ENCODE results near the gene CPED1. TPM values are rescaled to one million over a fixed set of nuclear protein-coding genes. Genes with fewer than 3 reads are reported as not detected.
"Not testable (repeated sequence)": the region's sequence is repeated elsewhere in the genome, so short reads cannot be mapped to it uniquely, and the experiment has no call there.

The CPED1 gene
- total RNA-seq, 1 donor from 2014 or later: 58.6 TPM

DNA sequence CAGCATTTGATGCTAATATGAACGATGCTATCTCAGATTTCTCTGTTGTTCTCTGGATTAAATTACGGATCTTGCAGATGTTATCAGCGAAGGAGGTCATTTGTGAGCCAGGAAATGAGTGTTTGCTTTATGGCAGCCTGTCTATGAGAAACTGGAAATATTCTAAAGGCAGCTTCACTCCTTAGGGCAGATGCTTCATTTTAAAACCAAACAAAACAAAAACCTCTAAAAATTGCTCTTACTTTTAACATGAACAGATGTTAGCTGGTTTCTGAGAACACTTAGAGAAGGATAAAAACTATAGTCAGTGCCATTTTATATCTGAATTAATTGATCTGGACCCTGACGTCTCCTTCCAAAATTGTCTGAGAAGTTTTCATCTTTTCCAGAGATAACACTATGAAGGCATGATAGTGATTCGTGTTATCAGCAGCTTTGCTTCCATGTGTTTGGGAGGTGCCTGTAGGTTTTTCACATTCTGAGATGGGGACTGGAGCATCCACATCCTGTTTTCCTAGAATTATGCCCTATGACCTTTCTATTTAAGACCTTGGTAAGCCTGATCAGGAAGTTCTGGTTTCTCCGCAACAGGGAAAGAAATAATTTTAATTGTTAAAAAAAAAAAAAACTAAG lies 53.1 kb downstream of the CPED1 start:
- DNase-seq (ENCODE audit: low spot score): no peak

DNA sequence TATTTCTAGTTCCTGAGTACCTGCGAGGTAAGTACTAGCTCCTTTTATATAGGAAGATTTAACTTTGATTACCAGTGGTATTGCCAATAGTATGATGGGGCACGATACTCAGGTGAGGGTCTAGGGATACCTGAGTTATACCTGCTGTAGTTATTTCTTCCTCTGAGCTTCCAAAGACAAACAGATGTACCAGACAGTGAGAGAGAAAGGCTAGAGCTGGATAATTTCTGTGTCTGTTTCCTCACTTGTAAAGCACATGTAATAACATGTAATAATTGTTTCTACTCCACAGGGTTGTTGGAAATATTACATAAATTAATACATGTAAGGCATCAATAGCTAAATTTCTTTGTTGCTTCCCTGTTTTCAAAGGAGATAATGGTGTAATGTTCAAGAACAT lies 53.7 kb downstream of the CPED1 start:
- DNase-seq (ENCODE audit: low spot score): no peak

DNA sequence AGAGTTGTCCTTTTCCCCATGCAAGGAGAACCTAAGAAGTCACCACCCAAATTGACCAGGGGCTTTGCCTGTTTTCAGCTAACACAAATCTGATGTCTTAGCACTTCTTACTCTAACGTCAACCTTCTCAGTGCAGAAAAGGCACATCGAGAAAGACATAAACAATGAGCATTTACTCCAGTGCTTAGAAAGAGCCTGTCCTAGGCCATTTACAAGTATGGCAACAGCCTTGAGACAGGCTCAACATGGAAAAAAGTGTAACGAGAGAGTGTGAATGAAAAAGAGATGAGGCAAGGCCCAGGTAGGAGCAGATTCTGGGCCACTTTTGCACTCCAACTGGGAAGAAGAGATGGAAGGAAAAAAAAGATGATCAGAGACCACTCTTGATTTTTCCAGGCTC lies 54.4 kb downstream of the CPED1 start:
- no peak for DNase-seq (ENCODE audit: low spot score)

DNA sequence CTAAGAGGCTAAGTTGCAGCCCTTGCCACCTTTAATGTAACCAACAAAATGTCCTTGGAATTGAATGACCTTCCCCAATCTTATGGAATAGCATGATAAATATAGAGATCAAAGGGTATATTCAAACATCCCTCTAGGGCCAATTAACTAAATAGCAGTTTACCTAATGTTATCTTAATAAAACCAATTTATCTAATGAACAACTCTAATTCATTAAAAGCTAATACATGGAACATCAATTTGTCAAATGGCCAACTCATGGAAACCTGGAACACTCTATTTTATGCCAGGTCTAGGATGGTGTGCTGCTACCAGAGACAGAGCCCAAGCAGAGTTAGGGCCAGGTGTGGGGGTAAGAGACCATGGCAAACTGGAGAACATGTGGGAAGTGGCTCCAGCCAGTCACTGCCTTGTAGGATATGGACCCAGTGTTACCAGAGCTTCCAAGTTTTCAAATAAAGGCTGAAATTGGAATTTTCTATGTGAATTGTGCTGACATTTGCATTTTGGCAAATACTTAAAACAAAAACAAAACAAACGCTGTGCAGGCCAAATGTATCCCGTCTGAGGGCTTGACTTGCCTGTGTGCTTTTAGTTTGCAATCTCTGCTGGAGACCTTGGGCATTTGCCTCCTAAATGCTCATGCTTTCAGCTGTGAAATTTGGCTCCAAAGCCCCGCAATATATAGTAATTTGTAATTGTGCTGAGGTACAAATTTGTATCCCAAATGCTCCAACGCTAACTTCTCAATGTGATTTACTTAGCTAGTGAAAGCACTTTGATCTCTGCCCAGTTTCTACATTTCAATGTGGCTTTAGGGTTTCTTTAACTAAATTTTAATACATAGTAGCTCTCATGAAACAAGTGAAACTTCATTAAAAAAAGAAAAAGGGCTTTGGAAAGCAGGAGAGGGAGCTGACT lies 55.1 kb downstream of the CPED1 start:
- DNase-seq (ENCODE audit: low spot score): no peak

DNA sequence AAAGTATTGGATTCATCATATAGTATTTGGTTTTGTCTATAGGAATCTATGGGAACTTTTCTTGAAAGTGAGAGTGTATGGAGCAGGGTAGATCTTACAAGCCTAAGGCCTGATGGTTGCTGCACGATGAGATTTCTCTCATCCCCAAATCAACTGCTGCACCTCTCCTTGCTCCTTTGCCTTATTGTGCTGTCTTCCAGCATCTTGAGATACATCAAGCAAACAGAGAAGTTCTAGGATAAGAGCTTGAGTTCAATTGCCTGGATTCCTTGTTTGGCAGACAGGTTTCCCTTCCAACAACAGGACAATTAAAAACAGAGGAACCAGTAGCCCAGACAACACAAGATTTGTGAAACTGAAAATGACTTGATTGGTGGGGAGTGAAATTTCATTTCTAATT lies 56.6 kb downstream of the CPED1 start:
- no peak for DNase-seq (ENCODE audit: low spot score)

DNA sequence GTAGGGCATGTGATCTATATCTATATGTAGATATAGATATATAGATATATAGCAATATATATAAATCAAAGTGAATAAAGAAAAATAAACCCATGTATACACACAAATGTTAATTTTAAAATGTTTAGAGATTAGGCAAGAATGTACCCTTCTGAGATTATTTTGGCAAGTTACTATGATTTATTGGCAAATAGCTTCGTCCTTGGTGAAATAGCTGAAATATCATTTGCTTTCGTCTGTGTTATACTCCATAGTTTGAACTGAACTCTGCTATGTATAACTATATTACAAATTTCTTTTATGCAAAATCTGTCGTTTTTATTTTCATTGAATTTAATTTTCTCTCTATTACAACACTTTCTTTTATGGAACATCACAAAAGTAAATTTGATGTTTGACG lies 57.5 kb downstream of the CPED1 start:
- no peak for DNase-seq (ENCODE audit: low spot score)

DNA sequence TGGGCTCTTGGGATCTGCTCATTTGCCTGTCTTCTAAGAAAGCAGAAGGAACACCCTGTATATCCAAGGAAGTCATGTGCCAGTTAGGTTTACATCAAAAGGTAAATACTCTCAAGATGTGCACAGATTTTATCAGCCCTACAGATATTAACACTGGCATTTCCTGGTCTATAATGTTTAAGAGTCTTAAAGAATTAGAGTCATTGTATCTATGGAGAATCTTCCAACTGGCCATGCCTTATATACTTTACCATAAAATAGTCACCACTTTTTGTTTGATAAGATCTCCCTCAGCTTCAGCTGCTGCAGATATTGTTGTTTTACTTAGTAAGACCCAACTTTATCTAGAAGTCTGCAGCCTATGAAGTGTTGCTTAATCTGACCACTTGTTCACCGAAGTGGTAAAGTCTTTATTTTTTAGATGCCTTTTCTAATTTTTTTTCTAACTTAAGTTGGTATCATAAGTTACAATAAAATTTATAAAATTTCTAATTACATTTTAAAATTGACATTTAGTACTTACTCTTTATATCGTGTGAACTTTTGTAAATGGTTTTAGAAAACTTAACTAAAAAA lies 58.5 kb downstream of the CPED1 start:
- DNase-seq (ENCODE audit: low spot score): no peak

DNA sequence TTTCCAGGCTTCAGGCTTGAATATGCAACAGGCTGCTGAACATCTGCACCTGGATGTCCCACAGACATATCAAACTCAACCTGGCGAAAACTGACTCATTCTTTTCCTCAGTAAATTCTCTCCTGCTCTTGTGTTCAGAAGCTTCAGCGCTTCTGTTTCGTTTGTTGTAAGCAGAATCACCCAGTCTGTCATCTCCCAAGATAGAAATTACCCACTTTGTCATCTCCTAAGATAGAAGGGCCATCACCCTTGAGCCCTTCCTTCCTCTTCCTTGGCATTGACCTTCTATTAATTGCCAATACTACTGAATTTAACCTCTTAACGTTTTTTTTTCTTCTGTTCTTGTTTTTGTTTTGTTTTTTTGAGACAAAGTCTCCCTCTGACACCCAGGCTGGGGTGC lies 59.7 kb downstream of the CPED1 start:
- DNase-seq (ENCODE audit: low spot score): no peak

DNA sequence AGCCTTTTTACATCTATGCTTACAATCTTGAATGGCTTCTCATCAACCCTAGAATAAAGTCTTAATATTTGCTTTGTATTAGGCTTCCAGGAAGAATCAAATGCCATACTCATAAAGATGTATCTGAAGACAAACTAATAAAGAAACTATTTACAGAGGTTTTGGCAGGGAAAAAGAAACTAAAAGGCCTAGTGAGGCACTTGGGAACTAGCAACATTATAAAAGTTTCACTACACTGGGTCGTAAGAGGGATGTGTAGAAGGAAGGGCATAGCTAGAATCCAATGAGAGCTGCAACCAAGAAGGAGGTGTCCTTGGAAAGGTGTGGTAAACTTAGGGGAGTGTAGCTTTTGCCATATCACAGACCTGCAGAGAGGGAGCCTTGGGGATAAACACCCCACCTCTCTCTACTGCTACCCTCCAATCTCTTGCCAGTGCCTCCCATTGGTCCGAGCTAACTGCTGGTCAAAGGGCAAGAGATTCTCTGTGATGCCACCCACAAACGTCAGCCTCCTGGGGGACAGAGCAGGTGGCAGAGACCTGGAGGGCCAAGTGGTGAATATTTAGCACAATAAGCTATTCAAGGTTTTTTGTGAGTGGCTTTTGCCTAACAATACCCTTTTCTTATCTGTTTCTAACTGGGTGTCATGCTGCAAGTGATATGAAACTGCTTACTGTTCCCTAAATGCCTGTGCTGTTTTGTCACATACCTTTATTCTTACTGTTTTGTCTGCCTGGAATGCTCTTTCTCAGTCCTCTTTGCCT lies 60.7 kb downstream of the CPED1 start:
- DNase-seq (ENCODE audit: low spot score): no peak

DNA sequence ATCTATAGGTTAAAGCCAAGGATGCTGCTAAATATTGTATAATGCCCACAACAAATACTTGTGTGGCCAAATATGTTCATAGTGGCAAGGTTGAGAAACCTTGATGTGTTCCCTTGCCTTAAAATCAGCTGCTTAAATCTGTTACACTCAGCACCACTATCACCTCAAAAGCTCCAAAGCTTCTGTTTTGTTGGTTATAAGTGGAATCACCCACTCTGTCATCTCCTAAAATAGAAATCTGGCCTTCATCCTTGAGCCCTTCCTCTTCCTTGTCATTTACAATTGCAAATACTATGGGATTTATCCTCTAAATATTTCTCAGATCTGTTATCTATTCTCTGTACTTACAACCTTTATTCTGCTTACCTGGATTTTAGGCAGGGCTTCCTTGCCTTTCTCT lies 61.4 kb downstream of the CPED1 start:
- no peak for DNase-seq (ENCODE audit: low spot score)

DNA sequence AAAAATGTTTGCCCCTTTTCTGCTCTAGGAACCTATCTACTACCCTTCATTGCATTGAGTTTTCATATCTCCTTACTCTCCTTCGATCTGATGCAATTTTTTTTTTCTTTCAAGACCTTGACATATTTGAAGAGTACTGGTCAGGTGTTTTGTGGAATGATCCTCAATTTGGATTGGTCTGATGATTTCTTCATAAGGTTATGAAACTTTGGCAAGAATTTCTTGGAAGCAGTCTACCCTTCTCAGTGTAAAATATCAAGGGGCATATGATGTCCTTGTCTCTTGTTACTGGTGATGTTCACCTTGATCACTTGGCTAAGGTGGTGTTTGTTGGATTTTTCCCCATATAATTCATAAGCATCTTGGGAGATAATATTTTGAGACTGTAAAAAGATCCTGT lies 64.7 kb downstream of the CPED1 start:
- no peak for DNase-seq (ENCODE audit: low spot score)

DNA sequence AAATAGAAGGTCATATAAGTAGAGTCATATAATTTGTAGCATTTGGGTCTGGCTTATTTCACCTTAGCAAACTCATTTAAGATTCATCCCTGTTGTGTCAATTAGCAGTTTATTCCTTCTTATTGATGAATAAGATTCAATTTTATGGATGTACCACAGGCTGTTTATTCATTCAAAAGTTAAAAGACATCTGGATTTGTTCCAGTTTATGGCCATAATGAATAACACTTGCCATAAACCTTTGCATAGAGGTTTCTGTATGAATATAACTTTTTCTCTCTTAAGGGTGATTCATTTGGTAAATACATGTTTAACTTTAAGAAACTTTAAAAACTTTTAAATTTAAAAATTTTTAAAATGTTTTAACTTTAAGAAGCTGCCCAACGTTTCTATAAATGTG lies 66.4 kb downstream of the CPED1 start:
- no peak for DNase-seq (ENCODE audit: low spot score)

DNA sequence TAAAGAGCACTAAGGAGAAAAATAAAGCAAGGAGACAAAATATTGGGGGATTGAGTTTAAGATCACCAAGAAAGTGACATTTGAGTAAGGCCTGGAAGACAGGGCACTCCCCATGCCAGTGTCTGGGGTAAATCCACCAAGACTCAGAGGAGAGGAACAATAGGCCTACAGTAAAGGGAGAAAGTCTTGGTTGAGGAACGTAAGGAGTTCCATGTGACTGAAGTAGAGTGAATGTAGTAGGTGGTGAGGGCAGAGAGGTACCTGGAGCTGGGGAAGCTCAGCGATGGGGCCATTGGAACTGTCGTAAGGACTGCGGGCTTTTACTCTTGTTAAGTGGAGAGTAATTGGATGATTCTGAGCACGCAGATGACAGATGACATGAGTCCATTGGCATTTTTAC lies 69.4 kb downstream of the CPED1 start:
- no peak for DNase-seq (ENCODE audit: low spot score)

DNA sequence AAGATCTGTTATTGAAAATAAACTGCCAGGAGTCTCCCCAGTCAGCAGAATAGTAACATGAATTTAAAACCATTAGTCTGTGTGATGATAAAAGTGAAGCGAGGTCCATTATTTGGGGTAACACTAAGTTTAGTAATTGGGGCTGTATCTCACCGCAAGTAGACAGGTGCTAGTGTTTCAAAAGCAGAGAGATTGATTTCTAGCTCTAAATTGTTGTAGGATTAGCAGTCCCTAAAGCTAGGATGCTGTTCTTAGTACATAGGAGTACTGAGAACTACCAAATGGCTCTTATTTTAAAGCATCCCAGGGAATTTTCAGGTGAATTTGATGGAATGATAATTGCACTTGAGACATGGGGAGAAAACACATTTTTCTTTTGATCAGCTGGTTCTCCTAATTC lies 70.5 kb downstream of the CPED1 start:
- DNase-seq (ENCODE audit: low spot score): no peak

DNA sequence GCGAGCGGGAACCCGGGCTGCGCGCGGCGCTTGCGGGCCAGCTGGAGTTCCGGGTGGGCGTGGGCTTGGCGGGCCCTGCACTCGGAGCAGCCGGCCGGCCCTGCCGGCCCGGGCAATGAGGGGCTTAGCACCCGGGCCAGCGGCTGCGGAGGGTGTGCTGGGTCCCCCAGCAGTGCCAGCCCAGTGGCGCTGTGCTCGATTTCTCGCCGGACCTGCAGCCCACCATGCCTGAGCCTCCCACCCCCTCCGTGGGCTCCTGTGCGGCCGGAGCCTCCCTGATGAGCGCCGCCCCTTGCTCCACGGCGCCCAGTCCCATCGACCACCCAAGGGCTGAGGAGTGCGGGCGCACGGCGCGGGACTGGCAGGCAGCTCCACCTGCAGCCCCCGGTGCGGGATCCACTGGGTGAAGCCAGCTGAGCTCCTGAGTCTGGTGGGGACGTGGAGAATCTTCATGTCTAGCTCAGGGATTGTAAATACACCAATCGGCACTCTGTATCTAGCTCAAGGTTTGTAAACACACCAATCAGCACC lies 71.5 kb downstream of the CPED1 start:
- DNase-seq (ENCODE audit: low spot score): not testable (repeated sequence)

DNA sequence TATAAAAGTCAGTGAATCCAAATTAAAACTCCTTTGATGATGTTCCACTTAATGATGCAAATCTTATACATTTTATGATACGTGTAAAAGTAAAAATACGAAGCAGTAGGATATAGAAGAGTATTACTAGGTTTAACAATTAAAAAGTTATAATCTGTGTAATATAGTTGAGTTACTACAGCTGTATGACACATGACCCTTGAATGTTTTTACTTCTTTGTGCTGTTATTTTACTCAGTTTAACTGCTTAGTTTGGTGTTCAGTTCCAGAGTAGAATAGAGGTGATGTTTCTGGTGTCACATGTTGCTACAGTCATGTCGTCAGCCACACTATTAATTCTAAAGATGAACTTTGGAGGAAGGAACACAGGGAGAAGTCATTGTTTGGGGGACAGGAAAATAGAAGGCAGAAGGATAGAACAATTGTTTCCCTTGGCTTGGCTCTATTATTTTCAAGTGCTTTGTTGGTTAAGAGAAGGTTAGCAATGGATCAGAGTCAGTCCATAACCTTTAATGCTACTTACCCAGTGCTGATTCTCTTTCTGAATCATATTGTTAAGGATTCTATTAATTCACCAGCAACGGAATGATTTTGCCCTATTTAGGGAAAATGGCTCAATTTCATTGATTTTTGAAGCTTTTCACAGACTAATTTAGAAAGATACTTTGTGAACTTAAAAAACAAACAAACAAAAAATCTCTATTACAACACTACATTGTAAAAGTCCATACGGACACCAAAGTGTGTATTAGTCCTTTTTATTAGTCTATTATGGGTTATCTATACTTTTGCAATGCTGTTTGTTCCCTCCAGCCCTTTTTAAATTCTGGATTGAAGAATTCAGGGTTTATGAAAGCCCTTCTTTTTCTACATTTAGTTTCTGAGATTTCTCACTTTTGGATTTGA lies 73.4 kb downstream of the CPED1 start:
- DNase-seq (ENCODE audit: low spot score): no peak

DNA sequence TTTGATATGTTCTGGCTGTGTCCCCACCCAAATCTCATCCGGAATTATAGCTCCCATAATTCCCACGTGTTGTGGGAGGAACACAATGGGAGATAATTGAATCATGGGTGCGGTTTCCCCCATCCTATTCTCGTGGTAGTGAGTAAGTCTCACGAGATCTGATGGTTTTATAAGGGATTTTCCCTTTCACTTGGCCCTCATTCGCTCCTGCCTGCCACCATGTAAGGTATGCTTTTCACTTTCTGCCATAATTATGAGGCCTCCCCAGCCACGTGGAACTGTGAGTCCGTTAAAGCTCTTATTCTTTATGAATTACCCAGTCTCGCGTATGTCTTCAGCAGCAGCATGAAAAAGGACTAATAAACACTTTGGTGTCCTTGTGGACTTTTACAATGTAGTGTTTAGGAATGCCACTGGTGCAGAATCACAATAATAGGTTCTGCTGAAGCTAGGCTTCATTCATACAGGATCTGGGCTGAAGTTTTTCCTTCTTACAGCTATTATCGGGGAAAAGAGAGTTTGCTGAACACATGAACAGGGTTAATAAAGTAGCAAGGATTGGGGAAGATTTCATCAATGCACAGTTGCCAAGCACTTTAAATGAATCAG lies 74.3 kb downstream of the CPED1 start:
- no peak for DNase-seq (ENCODE audit: low spot score)

DNA sequence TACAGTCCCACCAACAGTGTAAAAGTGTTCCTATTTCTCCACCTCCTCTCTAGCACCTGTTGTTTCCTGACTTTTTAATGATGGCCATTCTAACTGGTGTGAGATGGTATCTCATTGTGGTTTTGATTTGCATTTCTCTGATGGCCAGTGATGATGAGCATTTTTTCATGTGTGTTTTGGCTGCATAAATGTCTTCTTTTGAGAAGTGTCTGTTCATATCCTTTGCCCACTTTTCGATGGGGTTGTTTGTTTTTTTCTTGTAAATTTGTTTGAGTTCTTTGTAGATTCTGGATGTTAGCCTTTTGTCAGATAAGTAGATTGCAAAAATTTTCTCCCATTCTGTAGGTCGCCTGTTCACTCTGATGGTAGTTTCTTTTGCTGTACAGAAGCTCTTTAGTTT lies 79.2 kb downstream of the CPED1 start:
- DNase-seq (ENCODE audit: low spot score): not testable (repeated sequence)

DNA sequence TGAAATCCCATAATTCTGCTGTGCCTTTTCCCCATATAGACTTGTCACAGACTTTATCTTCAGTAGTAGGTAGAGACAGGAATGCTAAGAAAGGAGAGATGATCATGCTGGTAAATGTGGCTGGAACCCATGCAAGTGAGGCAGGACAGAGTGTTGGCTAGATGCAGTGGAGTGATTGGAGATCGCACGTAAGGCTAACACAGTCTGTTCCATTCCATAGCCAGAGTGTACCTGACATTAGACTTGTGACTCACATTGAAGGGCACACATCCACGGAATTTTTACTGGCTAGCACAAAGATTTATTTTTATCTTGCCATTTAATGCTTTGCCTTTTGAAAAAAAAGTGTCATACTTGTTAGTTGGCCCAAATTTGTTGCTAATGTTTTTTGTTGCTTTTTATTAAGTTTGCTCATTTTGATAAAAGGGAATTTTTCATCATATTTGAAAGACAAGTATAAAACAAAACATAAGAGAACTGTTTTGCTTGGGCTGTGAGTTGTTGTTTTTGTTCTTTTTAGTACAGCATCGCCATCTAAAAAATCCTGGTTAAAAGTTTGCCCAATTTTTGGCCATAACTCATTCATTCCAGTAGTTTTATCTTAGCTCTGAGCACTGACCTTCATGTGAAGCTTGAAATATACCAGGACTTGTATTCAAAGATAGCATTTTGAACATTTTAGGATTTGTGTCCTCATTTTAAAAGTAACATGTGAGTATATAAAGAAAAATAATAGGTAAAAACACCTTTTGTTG lies 81.0 kb downstream of the CPED1 start:
- no peak for DNase-seq (ENCODE audit: low spot score)

DNA sequence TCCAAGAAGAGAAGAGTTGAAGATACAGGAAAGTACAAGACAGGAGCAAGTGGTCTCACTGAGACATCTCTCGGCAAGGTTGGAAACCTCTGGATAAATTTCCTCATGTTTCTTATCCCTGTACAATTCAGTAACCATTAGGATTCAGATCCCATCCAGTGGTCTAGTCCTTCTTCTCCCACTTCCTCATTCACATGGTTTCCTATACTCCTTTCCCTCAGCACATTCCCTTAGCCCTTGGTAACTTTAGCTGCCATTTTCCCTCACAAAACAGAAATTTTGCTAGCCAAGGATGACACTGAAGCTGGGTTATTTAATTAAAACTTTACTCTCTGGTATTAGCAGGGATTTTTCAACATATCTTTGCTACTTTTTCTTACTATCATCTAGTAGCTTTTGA lies 82.6 kb downstream of the CPED1 start:
- no peak for DNase-seq (ENCODE audit: low spot score)

Measured in mucosa of gallbladder (tissue), 1 donor.